Iris pigment epithelial cell (primary cell): ENCODE data around the gene RNPEP.
"Not testable (repeated sequence)": the region's sequence is repeated elsewhere in the genome, so short reads cannot be mapped to it uniquely, and the experiment has no call there.

Source experiments
- DNase-seq: peaks from one replicate; pipeline ENCODE4 v3.0.0-alpha.2; 2011; ENCODE audit warnings: low read depth

RNPEP gene

DNA sequence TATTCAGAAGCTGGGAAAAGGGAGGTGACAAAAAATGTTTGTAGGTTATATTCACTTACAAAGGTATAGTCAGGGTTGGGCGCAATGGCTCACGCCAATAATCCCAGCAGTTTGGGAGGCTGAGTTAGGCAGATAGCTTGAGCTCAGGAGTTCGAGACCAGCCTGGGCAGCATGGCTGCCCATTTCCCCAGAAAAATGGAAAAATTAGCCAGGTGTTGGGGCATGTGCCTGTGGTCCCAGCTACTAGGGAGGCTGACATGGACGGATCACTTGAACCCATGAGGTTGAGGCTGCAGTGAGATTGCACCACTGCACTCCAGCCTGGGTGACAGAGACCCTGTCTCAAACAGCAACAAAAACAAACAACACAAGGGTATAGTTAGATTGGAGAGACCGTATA, 24.1 kb upstream of the RNPEP start:
- DNase-seq = no peak

DNA sequence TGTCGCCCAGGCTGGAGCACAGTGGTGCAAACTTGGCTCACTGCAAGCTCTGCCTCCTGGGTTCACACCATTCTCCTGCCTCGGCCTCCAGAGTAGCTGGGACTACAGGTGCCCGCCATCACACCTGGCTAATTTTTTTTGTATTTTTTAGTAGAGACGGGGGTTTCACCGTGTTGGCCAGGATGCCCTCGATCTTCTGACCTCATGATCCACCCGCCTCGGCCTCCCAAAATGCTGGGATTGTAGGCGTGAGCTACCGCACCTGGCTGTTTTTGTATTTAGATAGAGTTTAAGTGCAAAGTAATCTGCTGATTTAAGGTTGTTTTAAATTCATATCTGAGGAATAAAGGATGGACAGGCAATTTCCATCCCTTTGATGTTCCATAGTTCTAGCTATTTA, 20.1 kb upstream of the RNPEP start:
- not testable (repeated sequence) for DNase-seq

DNA sequence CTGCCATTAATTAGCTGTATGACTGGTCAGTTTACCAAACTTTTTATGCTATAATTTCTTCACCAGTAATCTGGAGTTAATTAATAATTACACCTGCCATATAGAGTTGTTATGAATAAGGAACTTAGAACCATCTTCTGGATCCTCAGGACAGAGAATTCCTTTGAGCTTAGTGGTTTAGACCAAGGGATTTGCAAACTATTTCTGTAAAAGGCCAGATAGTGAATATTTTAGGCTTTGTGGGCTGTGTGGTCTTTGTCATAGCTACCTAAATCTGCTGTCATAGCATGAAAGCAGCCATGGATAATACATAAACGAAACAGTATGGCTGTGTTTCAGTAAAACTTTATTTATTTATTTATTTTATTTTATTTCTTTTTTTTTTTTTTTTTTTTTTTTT, 18.2 kb upstream of the RNPEP start:
- DNase-seq = peak; percentile 88

GRCh38 chr1:201966171-201966570, 16.3 kb upstream of the RNPEP start:
- DNase-seq = no peak

DNA sequence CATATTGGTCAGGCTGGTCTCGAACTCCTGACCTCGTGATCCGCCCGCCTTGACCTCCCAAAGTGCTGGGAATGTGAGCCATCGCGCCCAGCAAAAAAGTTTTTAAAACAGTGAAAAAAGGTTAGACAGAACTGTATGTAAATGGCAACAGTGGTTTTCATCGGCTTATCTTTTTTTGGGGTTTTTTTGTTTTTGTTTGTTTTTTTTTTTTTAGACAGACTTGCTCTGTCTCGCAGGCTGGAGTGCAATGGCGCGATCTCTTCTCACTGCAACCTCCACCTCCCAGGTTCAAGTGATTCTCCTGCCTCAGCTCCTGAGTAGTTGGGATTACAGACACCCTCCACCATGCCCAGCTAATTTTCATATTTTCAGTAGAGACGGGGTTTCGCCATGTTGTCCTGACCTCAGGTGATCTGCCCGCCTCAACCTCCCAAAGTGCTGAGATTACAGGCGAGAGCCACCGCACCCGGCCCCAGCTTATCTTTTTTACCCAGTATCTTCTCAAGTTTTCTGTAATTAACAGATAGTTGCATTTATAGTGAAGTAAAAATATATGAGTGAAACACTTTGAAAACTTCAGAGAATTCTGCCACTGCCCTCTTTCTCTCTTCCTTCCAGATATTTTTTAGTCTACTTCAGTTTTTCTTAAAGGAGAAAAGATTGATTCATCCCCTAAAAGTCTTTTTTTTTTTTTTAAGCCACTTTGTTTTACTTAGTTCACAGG, 14.1 kb upstream of the RNPEP start:
- no peak for DNase-seq

DNA sequence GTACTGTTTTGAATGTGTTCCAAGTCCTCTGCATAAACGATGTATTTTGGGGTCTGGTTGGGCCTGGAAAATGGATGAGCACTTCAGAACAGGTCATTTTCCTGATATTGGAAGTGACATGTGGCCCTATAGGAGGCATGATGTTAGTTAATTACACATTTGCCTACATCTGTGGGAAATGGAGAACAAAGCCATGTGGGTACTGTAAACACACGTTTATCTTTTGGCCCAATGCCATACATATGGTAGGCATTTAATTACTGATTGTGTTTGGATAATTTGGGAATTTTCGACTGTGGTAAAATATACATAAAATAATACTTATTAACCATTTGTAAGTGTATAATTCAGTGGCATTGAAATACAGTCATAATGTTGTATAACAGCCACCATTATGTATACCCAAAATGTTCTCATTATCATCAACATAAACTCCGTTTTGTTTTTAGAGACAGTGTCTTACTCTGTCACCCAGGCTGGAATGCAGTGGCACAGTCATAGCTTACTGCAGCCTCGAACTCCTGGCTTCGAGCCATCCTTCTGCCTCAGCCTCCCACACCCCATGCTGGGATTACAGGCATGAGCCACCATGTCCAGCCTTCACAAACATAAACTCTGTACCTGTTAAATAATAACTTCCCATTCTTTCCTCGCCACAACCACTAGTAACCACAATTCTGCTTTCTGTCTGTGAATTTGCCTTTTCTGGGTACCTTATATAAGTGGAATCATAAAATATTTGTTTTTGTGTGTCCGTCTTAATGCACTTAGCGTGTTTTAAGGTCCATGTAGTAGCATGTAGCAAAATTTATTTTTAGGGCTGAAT, 11.9 kb upstream of the RNPEP start:
- peak; percentile 41 for DNase-seq

DNA sequence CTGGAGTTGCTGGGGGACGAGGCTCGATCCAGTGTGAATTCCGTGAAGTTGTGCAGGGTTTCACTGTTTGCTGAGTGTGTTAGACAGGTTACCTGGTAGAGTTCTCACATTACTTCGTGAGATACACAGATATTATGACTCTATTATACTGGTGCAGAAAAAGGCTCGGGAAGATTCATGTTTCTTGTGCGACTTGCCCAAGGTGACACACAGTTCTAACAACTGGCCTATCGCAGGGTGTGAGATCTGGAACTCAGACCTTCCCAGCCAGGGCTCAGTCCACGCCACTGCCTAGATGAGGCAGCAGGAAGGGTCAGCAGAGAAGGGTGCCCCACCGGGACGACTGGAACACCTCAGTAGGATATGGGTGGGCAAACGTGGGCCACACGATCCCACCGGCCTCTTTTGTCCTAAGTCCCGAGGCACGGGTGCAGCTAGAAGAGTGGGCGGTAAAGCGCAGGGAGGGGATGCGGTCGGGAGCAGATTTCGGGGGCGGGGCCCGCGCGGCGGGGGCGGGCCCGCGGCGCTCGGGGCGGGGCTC, 296 bp upstream of the RNPEP start:
- DNase-seq = no peak

DNA sequence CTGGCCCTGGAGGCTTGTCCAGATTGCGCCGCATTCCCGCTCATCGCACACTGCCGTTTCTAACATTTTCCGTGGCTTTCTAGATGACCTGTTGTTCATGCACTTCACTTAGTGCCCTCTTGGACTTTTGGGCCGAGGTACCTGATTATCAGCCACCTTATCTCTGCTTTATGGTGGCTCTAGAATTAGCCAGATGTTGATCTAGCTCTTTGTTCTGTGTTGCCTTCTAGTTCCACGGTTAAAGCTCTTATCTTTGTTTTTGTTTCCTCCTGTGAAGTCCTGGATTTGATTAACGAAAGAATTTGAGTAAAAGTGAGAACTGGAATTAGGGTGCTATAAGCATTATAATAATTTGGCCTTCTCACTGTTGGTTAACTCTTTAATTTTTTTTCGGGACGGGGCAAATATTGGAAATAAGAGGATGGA, 945 bp downstream of the RNPEP start:
- DNase-seq = no peak

DNA sequence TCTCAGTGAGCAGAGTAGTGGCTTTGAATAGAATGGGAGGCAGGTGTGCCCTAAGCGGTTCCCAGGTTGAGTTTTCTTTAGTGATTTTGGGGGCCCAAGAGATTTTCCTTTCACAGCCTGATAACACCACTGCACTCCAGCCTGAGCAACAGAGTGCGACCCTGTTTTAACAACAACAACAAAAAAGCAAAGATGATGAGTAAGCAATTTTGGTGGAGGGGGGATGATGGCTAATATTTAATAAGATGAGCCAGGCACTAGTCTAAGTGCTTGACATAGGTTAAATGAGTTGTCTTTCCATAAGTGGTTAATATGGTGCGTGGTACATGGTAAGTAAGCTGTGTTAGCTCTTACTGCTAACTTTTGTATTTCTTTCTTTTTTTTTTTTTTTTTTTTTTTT, 2.0 kb downstream of the RNPEP start:
- DNase-seq = no peak

GRCh38 chr1:201985355-201985754, 2.9 kb downstream of the RNPEP start:
- no peak for DNase-seq

- DNase-seq = no peak
Measured at GRCh38 chr1:201988601-201989000, 6.2 kb downstream of the RNPEP start.

DNA sequence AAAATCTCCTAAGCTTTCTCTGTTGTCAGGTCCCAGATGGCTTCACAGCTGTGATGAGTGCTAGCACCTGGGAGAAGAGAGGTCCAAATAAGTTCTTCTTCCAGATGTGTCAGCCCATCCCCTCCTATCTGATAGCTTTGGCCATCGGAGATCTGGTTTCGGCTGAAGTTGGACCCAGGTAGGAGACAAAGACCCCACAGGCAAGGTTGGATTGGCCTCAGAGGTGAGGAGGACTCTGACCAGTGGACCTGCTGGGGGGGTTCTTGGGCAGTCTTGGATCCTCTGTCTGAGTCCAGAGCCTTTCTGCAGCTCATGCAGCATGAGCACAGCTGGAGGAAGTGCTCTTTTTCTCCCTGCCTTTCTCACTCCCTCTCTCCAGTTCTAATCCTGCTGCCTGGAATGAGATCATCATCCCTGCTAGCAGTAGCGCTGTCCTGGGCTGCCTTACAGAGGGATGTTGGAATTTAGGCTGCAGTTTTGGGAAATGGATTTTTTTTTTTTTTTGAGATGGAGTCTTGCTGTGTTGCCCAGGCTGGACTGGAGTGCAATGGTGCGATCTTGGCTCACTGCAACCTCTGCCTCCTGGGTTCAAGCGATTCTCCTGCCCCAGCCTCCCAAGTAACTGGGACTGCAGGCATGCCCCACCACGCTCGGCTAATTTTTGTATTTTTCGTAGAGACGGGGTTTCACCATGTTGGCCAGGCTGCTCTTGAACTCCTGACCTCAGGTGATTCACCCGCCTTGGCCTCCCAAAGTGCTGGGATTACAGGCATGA, 7.1 kb downstream of the RNPEP start:
- DNase-seq = no peak

DNA sequence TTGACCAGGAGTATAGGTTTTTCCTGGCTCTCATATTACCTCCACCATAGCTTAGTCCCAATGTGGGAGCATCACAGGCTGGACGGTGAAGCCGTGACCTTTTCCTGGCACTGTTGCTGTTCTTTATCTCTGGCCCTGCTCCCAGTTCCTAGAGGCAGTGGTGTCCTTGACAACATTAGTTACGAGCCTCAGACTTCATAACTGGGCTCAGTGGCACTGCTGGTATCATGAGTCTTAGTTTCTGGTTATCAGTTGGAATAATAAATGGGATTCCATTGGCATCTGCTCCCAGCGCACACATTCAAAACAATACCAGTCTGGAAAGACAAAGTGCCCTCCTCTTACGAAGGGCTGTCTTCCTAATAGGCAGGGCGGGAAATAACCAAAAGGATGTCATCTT, 8.0 kb downstream of the RNPEP start:
- DNase-seq = no peak

DNA sequence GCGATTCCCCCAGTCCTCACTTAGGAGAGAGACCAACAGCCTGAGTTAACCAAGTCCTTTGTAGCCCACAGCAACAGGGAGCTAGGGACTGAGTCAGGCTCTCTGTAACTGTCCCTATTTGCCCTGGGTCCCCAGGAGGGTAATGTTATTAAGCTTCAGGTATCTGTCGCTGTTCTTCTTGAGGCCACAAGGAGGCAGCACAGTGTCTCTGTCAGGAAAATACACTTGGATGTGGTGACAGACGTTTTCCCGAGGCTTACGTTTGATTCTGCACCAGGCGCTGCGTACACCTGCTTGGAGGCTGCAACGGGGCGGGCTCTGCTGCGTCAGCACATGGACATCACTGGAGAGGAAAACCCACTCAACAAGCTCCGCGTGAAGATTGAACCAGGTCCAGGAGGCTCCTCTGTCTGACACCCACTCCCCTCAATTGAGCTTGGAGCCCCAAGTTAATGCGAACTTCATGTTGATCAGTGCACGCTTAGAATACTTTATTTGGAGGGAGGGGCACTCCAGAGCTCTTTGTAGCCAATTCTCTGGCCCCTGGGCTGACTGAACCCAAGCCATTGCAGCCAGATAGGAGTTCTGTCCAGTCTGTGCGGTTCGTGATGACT, 17.3 kb downstream of the RNPEP start:
- DNase-seq = peak; percentile 48

DNA sequence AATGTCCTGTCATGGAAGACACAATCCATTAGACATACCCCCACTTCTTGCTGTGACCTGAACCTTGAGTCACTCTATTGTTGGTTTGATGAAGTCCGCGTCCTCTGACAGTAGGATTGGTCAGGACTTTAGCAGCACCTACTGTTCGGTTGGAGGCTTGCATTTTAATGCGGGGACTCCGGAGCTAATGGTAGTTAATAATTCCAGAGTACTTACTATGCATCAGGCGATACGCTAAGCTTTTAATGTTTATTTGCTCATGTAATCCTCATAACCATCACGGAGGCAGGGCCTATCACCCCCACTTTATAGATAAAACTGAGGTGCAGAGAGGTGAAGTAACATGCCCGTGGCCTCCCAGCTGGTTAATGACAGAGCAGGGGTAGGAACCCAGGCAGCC, 20.1 kb downstream of the RNPEP start:
- no peak for DNase-seq

GRCh38 chr1:202004711-202005110, 22.3 kb downstream of the RNPEP start:
- DNase-seq = no peak

- DNase-seq = peak; percentile 40
Measured at GRCh38 chr1:202005958-202006357, 23.5 kb downstream of the RNPEP start.

DNA sequence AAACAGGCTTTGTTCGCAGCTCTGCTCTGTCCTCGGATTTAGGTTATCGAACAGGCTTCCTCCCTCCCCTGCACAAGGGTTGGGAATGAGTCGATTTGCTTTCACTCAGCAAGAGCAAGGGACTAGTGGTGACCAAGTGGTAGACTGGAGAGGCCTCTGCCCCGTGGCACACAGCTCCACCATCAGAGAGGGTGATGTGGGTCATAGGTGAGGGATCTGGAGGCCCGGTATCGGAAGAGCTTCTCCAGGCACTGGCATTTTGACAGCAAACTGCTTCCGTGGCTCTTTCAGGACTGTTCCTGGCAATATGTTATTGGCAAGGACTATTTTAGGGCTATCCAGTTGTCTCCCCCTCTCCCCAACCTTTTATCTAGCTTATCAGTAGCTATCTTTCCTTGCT, 24.9 kb downstream of the RNPEP start:
- DNase-seq = no peak

- DNase-seq = no peak
Measured at GRCh38 chr1:202007805-202008489, 25.5 kb downstream of the RNPEP start.

DNA sequence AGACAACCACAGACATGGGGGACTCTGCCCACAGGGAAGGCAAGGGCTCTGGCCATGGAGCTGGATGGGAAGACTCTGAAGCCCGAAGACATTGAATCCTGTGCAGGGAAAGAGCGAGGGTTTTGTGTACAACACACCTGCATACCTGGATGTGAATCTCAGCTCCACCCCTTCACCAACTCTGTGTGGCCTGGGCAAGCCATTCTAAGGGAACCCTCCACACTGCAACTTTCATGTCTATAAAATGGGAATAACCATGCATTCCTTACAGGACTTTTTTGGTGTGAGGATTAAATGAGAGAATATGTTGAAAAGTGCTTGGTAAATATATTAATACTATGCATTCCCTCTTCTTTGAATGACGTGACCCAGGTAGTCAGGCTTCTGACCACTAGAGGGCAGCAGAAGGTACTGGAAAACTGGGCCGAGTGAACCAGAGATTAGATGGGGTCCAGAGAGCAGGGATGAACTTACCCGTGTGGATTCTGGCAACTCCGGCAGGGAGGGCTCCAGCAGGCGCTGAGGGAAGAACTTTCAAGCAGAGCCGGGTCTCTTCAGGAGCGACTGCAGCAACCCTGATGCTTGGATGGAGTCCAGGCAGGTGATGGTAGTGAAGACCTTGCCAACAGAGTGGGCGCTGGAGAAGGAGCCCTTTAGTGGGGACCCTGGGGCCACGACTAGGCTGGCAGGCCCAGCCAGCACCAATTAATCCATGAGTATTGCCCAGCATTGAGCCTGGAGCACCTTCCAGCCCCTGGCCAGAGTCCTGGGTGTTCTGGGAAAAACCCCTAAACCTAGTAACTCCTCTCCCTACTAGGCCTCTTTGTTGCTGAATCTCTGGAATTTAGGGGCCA, 27.1 kb downstream of the RNPEP start:
- DNase-seq = peak; percentile 68
